Mesenchymal stem cell (in vitro differentiated cells and primary cell): Measurements from ENCODE around the gene RHOBTB3.

Experiments used
- DNase-seq: peaks from one replicate; pipeline ENCODE4 v3.0.0-alpha.2; 2013
- H2AFZ ChIP-seq: one replicate; pipeline ENCODE4 v1.6.1; 2013; ENCODE audit warnings: low read depth, mild to moderate bottlenecking, control low read depth, inconsistent platforms, low read length, moderate library complexity
- H2AK5ac ChIP-seq: 2 replicates; pipeline ENCODE4 v1.6.1; 2013; ENCODE audit warnings: low read length, moderate library complexity, mild to moderate bottlenecking, inconsistent platforms; ENCODE audit not compliant: severe bottlenecking
- H2BK120ac ChIP-seq: one replicate; pipeline ENCODE4 v1.6.1; 2013; ENCODE audit warnings: low read depth, mild to moderate bottlenecking, inconsistent platforms, low read length, moderate library complexity
- H2BK12ac ChIP-seq, 2 experiments: one replicate each; pipeline ENCODE4 v1.6.1; 2013; ENCODE audit warnings: inconsistent platforms in 2 of 2, low read length in 2 of 2, mild to moderate bottlenecking in 2 of 2, moderate library complexity in 2 of 2, control low read depth in 1 of 2
- H2BK15ac ChIP-seq: one replicate; pipeline ENCODE4 v1.6.1; 2013; ENCODE audit warnings: mild to moderate bottlenecking, low read depth, inconsistent platforms; ENCODE audit not compliant: poor library complexity, severe bottlenecking
- H2BK5ac ChIP-seq: 2 replicates; pipeline ENCODE4 v1.6.1; 2013; ENCODE audit warnings: low read depth, mild to moderate bottlenecking, low read length, control low read depth, inconsistent platforms; ENCODE audit not compliant: poor library complexity, severe bottlenecking
- H3K14ac ChIP-seq, 2 experiments: one replicate each; pipeline ENCODE4 v1.6.1; 2013; ENCODE audit warnings: inconsistent platforms in 2 of 2, low read length in 2 of 2, control low read depth in 1 of 2, mild to moderate bottlenecking in 1 of 2, moderate library complexity in 1 of 2
- H3K18ac ChIP-seq, 2 experiments: one replicate each; pipeline ENCODE4 v1.6.1; 2013; ENCODE audit warnings: inconsistent platforms in 2 of 2, low read length in 2 of 2, control low read depth in 1 of 2, low read depth in 1 of 2, mild to moderate bottlenecking in 1 of 2
- H3K23ac ChIP-seq, 2 experiments: one replicate each; pipeline ENCODE4 v1.6.1; 2013; ENCODE audit warnings: inconsistent platforms in 2 of 2, low read length in 2 of 2, mild to moderate bottlenecking in 2 of 2, moderate library complexity in 2 of 2, control low read depth in 1 of 2
- H3K27ac ChIP-seq: 2 replicates; pipeline ENCODE4 v1.5.1; 2013; ENCODE audit warnings: mild to moderate bottlenecking, moderate library complexity, low read length, control low read depth, inconsistent platforms; ENCODE audit not compliant: poor library complexity, severe bottlenecking
- H3K27me3 ChIP-seq, 2 experiments: 2 replicates each; pipeline versions ENCODE4 v1.6.1 to v1.7.0; 2013; ENCODE audit warnings: low read length in 2 of 2, mild to moderate bottlenecking in 2 of 2, moderate library complexity in 2 of 2, control low read depth in 1 of 2, inconsistent platforms in 1 of 2; ENCODE audit not compliant: control insufficient read depth in 1 of 2, insufficient read depth in 1 of 2
- H3K36me3 ChIP-seq, 2 experiments: 2 replicates each; pipeline versions ENCODE4 v1.6.1 to v1.7.0; 2013; ENCODE audit warnings: low read length in 2 of 2, control low read depth in 1 of 2, inconsistent platforms in 1 of 2, low read depth in 1 of 2, mild to moderate bottlenecking in 1 of 2; ENCODE audit not compliant: insufficient read depth in 2 of 2, control insufficient read depth in 1 of 2
- H3K4ac ChIP-seq, 2 experiments: one replicate each; pipeline ENCODE4 v1.6.1; 2013; ENCODE audit warnings: inconsistent platforms in 2 of 2, low read length in 2 of 2, mild to moderate bottlenecking in 2 of 2, moderate library complexity in 2 of 2, control low read depth in 1 of 2, low read depth in 1 of 2
- H3K4me1 ChIP-seq: 2 replicates; pipeline ENCODE4 v1.6.1; 2013; ENCODE audit warnings: low read depth, low read length, control low read depth; ENCODE audit not compliant: control insufficient read depth, insufficient read depth
- H3K4me2 ChIP-seq: 2 replicates; pipeline ENCODE4 v1.6.1; 2013; ENCODE audit warnings: low read length, mild to moderate bottlenecking, inconsistent platforms; ENCODE audit not compliant: poor library complexity, severe bottlenecking
- H3K4me3 ChIP-seq, 2 experiments: 2 replicates each; pipeline versions ENCODE4 v1.5.1 to v1.7.0; 2013; ENCODE audit warnings: low read length in 2 of 2, mild to moderate bottlenecking in 2 of 2, control low read depth in 1 of 2, low read depth in 1 of 2; ENCODE audit not compliant: insufficient read depth in 1 of 2
- H3K79me1 ChIP-seq: replicated peaks from 2 replicates; pipeline ENCODE4 v1.6.1; 2013; ENCODE audit warnings: mild to moderate bottlenecking, control low read depth, low read length, inconsistent platforms; ENCODE audit not compliant: poor library complexity, severe bottlenecking
- H3K9ac ChIP-seq: 2 replicates; pipeline ENCODE4 v1.7.0; 2013; ENCODE audit warnings: mild to moderate bottlenecking, low read length, moderate library complexity
- H3K9me3 ChIP-seq: 2 replicates; pipeline ENCODE4 v1.7.0; 2013; ENCODE audit warnings: mild to moderate bottlenecking, low read length; ENCODE audit not compliant: control insufficient read depth
- H4K8ac ChIP-seq: one replicate; pipeline ENCODE4 v1.6.1; 2013; ENCODE audit warnings: inconsistent platforms, mild to moderate bottlenecking, low read length, moderate library complexity
- H4K91ac ChIP-seq: one replicate; pipeline ENCODE4 v1.6.1; 2013; ENCODE audit warnings: mild to moderate bottlenecking, low read length, inconsistent platforms
- WGBS: methylation state at CpG from one replicate; pipeline ENCODE4 v1.1.7; 2013; ENCODE audit warnings: mixed read lengths; 5-methylcytosine and 5-hydroxymethylcytosine counted together

RHOBTB3 gene

GRCh38 chr5:95803271-95804148 is 72.4 kb downstream of the RHOBTB3 start:
- Histone ChIP-seq H2AK5ac (peak overlapping the region; percentile 69), H3K9ac (no peak overlapping the region), H3K14ac (no peak overlapping the region), H3K4ac (no peak overlapping the region), H3K79me1 (peaks cover 8% of the 10 kb centered on the region), H3K23ac (no peak overlapping the region), H2BK12ac (no peak overlapping the region), H3K18ac (peak overlapping the region in 1 of 2 experiments; percentile 18), H2BK5ac (no peak overlapping the region), H3K27ac (peak overlapping the region; percentile 88), H3K36me3 (peaks cover 0 to 7% of the 10 kb centered on the region in 2 experiments), H3K4me1 (peaks cover 15% of the 10 kb centered on the region), H3K27me3 (no peaks in the 10 kb centered on the region), H3K4me3 (no peak overlapping the region), H2AFZ (no peak overlapping the region), H3K4me2 (no peak overlapping the region), H4K91ac (no peak overlapping the region), H4K8ac (no peak overlapping the region), H2BK15ac (no peak overlapping the region), H2BK120ac (no peak overlapping the region), H3K9me3 (peaks cover 6% of the 10 kb centered on the region)
- 88% methylated on average over 6 of the region's 6 CpGs for WGBS
- DNase-seq: peak; percentile 30

GRCh38 chr5:95804736-95805539 is 73.8 kb downstream of the RHOBTB3 start:
- H3K4ac ChIP-seq: no peak overlapping the region
- no peak overlapping the region for H3K4me3 ChIP-seq
- no peak overlapping the region for H3K18ac ChIP-seq
- H4K91ac ChIP-seq: no peak overlapping the region
- H2AK5ac ChIP-seq: peak overlapping the region; percentile 75
- no peak overlapping the region for H2BK12ac ChIP-seq
- peaks cover 0 to 7% of the 10 kb centered on the region in 2 experiments for H3K36me3 ChIP-seq
- no peak for DNase-seq
- H3K9ac ChIP-seq: no peak overlapping the region
- no peak overlapping the region for H3K4me2 ChIP-seq
- H2AFZ ChIP-seq: no peak overlapping the region
- no peak overlapping the region for H3K27ac ChIP-seq
- WGBS: 97% methylated on average over 6 of the region's 6 CpGs
- peaks cover 6% of the 10 kb centered on the region for H3K9me3 ChIP-seq
- H4K8ac ChIP-seq: no peak overlapping the region
- H3K27me3 ChIP-seq: no peaks in the 10 kb centered on the region
- H3K23ac ChIP-seq: no peak overlapping the region
- peaks cover 23% of the 10 kb centered on the region for H3K4me1 ChIP-seq
- H3K14ac ChIP-seq: no peak overlapping the region
- no peak overlapping the region for H2BK120ac ChIP-seq
- peaks cover 10% of the 10 kb centered on the region for H3K79me1 ChIP-seq
- H2BK15ac ChIP-seq: no peak overlapping the region
- no peak overlapping the region for H2BK5ac ChIP-seq

- 90% methylated on average over 7 of the region's 7 CpGs for WGBS
- Histone ChIP-seq H3K9me3 (peaks cover 6% of the 10 kb centered on the region), H3K4ac (no peak overlapping the region)
Observed at GRCh38 chr5:95806687-95807086, 75.6 kb downstream of the RHOBTB3 start.

More at GRCh38 chr5:95806687-95807086, 75.6 kb downstream of the RHOBTB3 start:
- Histone ChIP-seq H3K4me1 (peaks cover 27% of the 10 kb centered on the region), H2BK12ac (no peak overlapping the region), H3K23ac (no peak overlapping the region), H2AK5ac (no peak overlapping the region), H4K91ac (no peak overlapping the region), H3K27ac (no peak overlapping the region), H3K4me3 (no peak overlapping the region), H3K9ac (no peak overlapping the region), H4K8ac (no peak overlapping the region), H2BK15ac (no peak overlapping the region), H3K36me3 (peaks cover 0 to 7% of the 10 kb centered on the region in 2 experiments), H2AFZ (no peak overlapping the region), H3K79me1 (peaks cover 5% of the 10 kb centered on the region), H3K4me2 (no peak overlapping the region), H3K27me3 (no peaks in the 10 kb centered on the region), H3K18ac (no peak overlapping the region), H3K14ac (no peak overlapping the region), H2BK120ac (no peak overlapping the region), H2BK5ac (no peak overlapping the region)
- no peak for DNase-seq
